GM12873 (cell line): ENCODE data around the gene B4GALNT4.

Experiments used
- CTCF ChIP-seq: IDR thresholded peaks from 2 replicates; pipeline ENCODE4 v1.5.1; 2012; ENCODE audit warnings: low read depth, mild to moderate bottlenecking, moderate library complexity, low read length, control low read depth; ENCODE audit not compliant: insufficient read depth; ENCODE audit errors: missing control alignments

Gene B4GALNT4

DNA sequence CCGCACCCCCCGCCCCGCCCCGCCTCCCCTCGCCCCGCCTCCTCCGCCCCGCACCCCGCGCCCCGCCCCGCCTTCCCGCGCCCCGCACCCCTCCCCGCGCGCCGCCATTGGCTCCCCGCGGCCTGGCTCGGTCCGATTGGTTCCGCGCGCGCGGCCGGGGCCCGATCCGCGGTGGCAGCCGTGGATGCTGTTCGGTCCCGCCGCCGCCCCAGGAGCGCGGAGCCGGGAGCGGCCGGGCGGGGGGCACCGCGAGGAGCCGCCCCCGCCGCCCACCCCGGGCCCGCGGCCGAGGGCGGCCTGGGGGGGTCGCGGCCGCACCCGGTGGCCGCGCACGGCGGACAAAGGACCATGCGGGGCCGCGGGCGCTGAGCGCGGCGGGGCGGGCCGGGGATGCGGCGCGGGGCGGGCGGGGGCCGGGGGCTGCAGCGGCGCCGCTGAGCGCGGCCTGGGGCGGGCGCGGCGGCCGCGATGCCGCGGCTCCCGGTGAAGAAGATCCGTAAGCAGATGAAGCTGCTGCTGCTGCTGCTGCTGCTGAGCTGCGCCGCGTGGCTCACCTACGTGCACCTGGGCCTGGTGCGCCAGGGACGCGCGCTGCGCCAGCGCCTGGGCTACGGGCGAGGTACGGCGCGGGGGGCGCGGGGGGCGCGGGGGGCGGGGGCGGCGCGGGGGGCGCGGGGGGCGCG lies at the start of gene B4GALNT4:
B4GALNT4 (plus strand) TSS at position 164 of the 683 bp plus-strand sequence; CDS start at position 469, 305 bp downstream.
- no peak for TF ChIP-seq CTCF

GRCh38 chr11:324156-324555 lies 45.1 kb upstream of the B4GALNT4 start:
- no peak for TF ChIP-seq CTCF

- TF ChIP-seq CTCF = no peak
These were observed 43.3 kb upstream of the B4GALNT4 start for GRCh38 chr11:325796-326591.

DNA sequence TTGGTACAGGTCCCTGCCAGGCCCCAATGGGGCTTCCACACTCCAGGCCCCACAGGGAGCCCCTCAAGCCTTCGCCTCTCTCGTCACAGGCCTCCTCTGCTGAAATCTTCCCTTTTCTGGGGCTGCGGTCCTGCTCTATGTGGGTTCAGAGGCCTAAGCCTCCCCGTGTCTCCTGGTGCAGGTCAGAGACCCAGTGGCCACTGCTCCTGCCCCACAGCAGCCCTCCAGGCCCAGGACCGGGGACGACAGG lies 42.8 kb upstream of the B4GALNT4 start:
- no peak for TF ChIP-seq CTCF

DNA sequence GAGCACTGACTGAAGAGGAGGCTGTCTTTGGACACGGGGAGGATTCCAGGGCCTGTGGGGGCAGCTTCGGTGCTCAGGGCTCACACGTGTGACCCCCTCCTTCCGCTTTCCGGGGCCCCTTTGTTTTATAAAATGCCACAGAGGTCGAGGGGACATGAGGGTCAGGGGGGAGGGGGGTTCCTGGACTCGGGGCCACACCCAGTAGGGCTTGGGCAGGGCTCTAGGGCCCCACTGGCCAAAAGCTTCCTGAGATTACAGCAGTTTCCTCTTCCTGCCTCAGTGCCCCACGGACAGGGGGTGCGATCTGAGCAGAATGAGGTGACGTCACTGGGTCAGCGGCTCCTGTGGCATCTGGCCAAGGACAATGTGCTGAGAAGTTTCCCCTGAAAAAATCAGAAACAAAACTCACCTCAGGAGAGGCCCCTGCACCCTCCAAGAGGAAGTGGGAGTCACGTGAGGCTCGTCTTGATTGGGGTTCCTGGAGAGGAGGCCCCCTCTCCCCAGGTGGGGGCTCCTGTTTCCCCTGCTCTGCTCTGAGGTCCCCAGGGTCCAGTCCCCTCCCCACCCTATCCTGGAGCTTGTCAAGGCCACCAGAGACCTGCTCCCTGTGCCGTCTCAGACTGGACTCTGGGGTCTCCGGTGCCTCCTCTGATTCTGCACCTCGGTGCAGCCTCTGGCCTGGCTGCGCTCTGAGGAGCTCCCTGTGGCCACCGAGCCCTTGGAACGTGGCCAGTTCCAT lies 42.3 kb upstream of the B4GALNT4 start:
- no peak for TF ChIP-seq CTCF

GRCh38 chr11:327581-327923 lies 41.7 kb upstream of the B4GALNT4 start:
- TF ChIP-seq CTCF = no peak

- no peak for TF ChIP-seq CTCF
These were observed 41.3 kb upstream of the B4GALNT4 start for GRCh38 chr11:328012-328411.
